ENCODE data around the gene TRMT1L. TPM values are rescaled to one million over a fixed set of nuclear protein-coding genes. Genes with fewer than 3 reads are reported as not detected.

The TRMT1L gene
- total RNA-seq, 1 donor from 2014 or later: 0.96 TPM

GRCh38 chr1:185080422-185080821 lies 76.3 kb downstream of the TRMT1L start:
- no peak for TF ChIP-seq CTCF (IDR thresholded peaks at IDR 0.05)
- no peak for DNase-seq (ENCODE audit: low spot score in 2 of 2)
- Histone ChIP-seq H3K9me3 (no peaks in the 10 kb centered on the region), H3K4me3 (no peak overlapping the region), H3K4me1 (no peaks in the 10 kb centered on the region), H3K27me3 (no peaks in the 10 kb centered on the region), H3K27ac (no peak overlapping the region), H3K36me3 (no peaks in the 10 kb centered on the region)
- intact Hi-C loops (cut with DNase I): no loop called here

- intact Hi-C loops (cut with DNase I): no loop called here
- DNase-seq (ENCODE audit: low spot score in 2 of 2): no peak
- no peak overlapping the region for H3K27ac ChIP-seq
- H3K36me3 ChIP-seq: no peaks in the 10 kb centered on the region
- no peaks in the 10 kb centered on the region for H3K27me3 ChIP-seq
- H3K4me3 ChIP-seq: no peak overlapping the region
- no peaks in the 10 kb centered on the region for H3K4me1 ChIP-seq
- no peak for TF ChIP-seq CTCF (IDR thresholded peaks at IDR 0.05)
- H3K9me3 ChIP-seq: no peaks in the 10 kb centered on the region
These were observed 79.4 kb downstream of the TRMT1L start for GRCh38 chr1:185077374-185077773.

GRCh38 chr1:185075476-185075875 lies 81.3 kb downstream of the TRMT1L start:
- Histone ChIP-seq H3K4me1 (no peaks in the 10 kb centered on the region), H3K27ac (no peak overlapping the region), H3K36me3 (no peaks in the 10 kb centered on the region), H3K4me3 (no peak overlapping the region), H3K27me3 (no peaks in the 10 kb centered on the region), H3K9me3 (no peaks in the 10 kb centered on the region)
- intact Hi-C loops (cut with DNase I): no loop called here
- TF ChIP-seq CTCF (IDR thresholded peaks at IDR 0.05): no peak
- no peak for DNase-seq (ENCODE audit: low spot score in 2 of 2)

GRCh38 chr1:185074307-185074706 lies 82.4 kb downstream of the TRMT1L start:
- TF ChIP-seq CTCF (IDR thresholded peaks at IDR 0.05): no peak
- H3K27ac ChIP-seq: no peak overlapping the region
- intact Hi-C loops (cut with DNase I): no loop called here

GRCh38 chr1:185073725-185074124 lies 83.0 kb downstream of the TRMT1L start:
- intact Hi-C loops (cut with DNase I): no loop called here
- no peaks in the 10 kb centered on the region for H3K27me3 ChIP-seq
- no peak for TF ChIP-seq CTCF (IDR thresholded peaks at IDR 0.05)
- H3K36me3 ChIP-seq: no peaks in the 10 kb centered on the region
- no peak overlapping the region for H3K4me3 ChIP-seq
- H3K27ac ChIP-seq: no peak overlapping the region
- H3K4me1 ChIP-seq: no peaks in the 10 kb centered on the region
- H3K9me3 ChIP-seq: no peaks in the 10 kb centered on the region
- DNase-seq (ENCODE audit: low spot score in 2 of 2): no peak

More at GRCh38 chr1:185074307-185074706, 82.4 kb downstream of the TRMT1L start:
- Histone ChIP-seq H3K9me3 (no peaks in the 10 kb centered on the region), H3K4me1 (no peaks in the 10 kb centered on the region), H3K36me3 (no peaks in the 10 kb centered on the region), H3K27me3 (no peaks in the 10 kb centered on the region), H3K4me3 (no peak overlapping the region)
- DNase-seq (ENCODE audit: low spot score in 2 of 2): no peak

- DNase-seq (ENCODE audit: low spot score in 2 of 2): no peak
- TF ChIP-seq CTCF (IDR thresholded peaks at IDR 0.05): no peak
- intact Hi-C loops (cut with DNase I): no loop called here
- no peaks in the 10 kb centered on the region for H3K27me3 ChIP-seq
- H3K4me1 ChIP-seq: no peaks in the 10 kb centered on the region
- no peak overlapping the region for H3K27ac ChIP-seq
- no peak overlapping the region for H3K4me3 ChIP-seq
- H3K9me3 ChIP-seq: no peaks in the 10 kb centered on the region
- no peaks in the 10 kb centered on the region for H3K36me3 ChIP-seq
These were observed 86.7 kb downstream of the TRMT1L start for GRCh38 chr1:185070051-185070450.

Measured in ascending aorta (tissue), 2 donors.